ENCODE results near the gene MTG1.
"Not testable (repeated sequence)": the region's sequence is repeated elsewhere in the genome, so short reads cannot be mapped to it uniquely, and the experiment has no call there.

Gene MTG1

GRCh38 chr10:133358925-133359310, 35.0 kb upstream of the MTG1 start:
- DNase-seq (ENCODE audit: low read depth in 2 of 2), result no peak

- no peak for DNase-seq (ENCODE audit: low read depth in 2 of 2)
These were observed 34.4 kb upstream of the MTG1 start for GRCh38 chr10:133359554-133359971.

- no peak for DNase-seq (ENCODE audit: low read depth in 2 of 2)
These were observed 33.9 kb upstream of the MTG1 start for GRCh38 chr10:133359972-133360610.

- no peak for DNase-seq (ENCODE audit: low read depth in 2 of 2)
These were observed 32.7 kb upstream of the MTG1 start for GRCh38 chr10:133361227-133361626.

- no peak for DNase-seq (ENCODE audit: low read depth in 2 of 2)
These were observed 32.0 kb upstream of the MTG1 start for GRCh38 chr10:133361773-133362441.

- DNase-seq (ENCODE audit: low read depth in 2 of 2), result no peak
These were observed 31.1 kb upstream of the MTG1 start for GRCh38 chr10:133362846-133363245.

GRCh38 chr10:133364645-133365431, 29.1 kb upstream of the MTG1 start:
- DNase-seq (ENCODE audit: low read depth in 2 of 2), result no peak

GRCh38 chr10:133365461-133366129, 28.4 kb upstream of the MTG1 start:
- DNase-seq (ENCODE audit: low read depth in 2 of 2), result no peak

GRCh38 chr10:133366130-133366478, 27.9 kb upstream of the MTG1 start:
- no peak for DNase-seq (ENCODE audit: low read depth in 2 of 2)

- no peak for DNase-seq (ENCODE audit: low read depth in 2 of 2)
These were observed 27.2 kb upstream of the MTG1 start for GRCh38 chr10:133366751-133367150.

- not testable (repeated sequence) for DNase-seq (ENCODE audit: low read depth in 2 of 2)
These were observed 26.5 kb upstream of the MTG1 start for GRCh38 chr10:133367461-133367860.

GRCh38 chr10:133368153-133368552, 25.8 kb upstream of the MTG1 start:
- no peak for DNase-seq (ENCODE audit: low read depth in 2 of 2)

- no peak for DNase-seq (ENCODE audit: low read depth in 2 of 2)
These were observed 23.7 kb upstream of the MTG1 start for GRCh38 chr10:133370030-133370786.

GRCh38 chr10:133372507-133372906, 21.4 kb upstream of the MTG1 start:
- no peak for DNase-seq (ENCODE audit: low read depth in 2 of 2)

- peak; percentile 83 to 88 for DNase-seq (ENCODE audit: low read depth in 2 of 2)
These were observed 20.5 kb upstream of the MTG1 start, which contains the start of gene ECHS1 for GRCh38 chr10:133373174-133374090. ECHS1 (minus strand) TSS chr10:133373354; CDS start chr10:133373333, 21 bp downstream.

- DNase-seq (ENCODE audit: low read depth in 2 of 2), result no peak
These were observed 18.4 kb upstream of the MTG1 start for GRCh38 chr10:133375357-133376115.

- DNase-seq (ENCODE audit: low read depth in 2 of 2), result not testable (repeated sequence)
These were observed 17.8 kb upstream of the MTG1 start for GRCh38 chr10:133376183-133376582.

- DNase-seq (ENCODE audit: low read depth in 2 of 2), result no peak
These were observed 16.7 kb upstream of the MTG1 start for GRCh38 chr10:133377025-133377817.

GRCh38 chr10:133377818-133378250, 16.1 kb upstream of the MTG1 start:
- DNase-seq (ENCODE audit: low read depth in 2 of 2), result no peak

Measured in stimulated activated CD4-positive, alpha-beta T cell treated with anti-CD3 and anti-CD28 coated beads, Interleukin-1b, Interleukin-23, amount 100 ng/mL, for 1 hour (primary cell).